ENCODE measurements around the gene SARNP.
"Not testable (repeated sequence)": the region's sequence is repeated elsewhere in the genome, so short reads cannot be mapped to it uniquely, and the experiment has no call there.

SARNP gene

GRCh38 chr12:55797068-55797467 is 20.5 kb downstream of the SARNP start:
- no peak for DNase-seq (ENCODE audit: low read depth in 1 of 2, low spot score in 1 of 2)

- DNase-seq (ENCODE audit: low read depth in 1 of 2, low spot score in 1 of 2), result no peak
Measured at GRCh38 chr12:55795950-55796349, 21.6 kb downstream of the SARNP start.

DNA sequence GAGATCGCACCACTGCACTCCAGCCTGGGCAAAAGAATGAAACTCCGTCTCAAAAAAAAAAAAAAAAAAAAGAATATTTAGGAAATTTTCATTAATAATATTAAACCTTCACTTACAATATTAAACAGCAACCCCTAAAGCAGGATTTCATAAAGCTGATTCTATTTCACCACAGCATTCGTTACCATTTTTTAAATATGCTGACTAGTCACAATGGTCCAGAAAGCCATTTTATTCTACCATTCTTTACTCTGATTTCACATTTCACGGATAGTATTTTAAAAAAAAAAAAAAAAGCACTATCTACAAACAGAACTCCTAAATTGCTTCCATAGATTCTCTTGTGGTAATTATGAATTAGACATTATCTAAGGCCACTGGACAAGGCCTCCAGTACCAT is 27.6 kb downstream of the SARNP start:
- DNase-seq (ENCODE audit: low read depth in 1 of 2, low spot score in 1 of 2), result no peak

- no peak for DNase-seq (ENCODE audit: low read depth in 1 of 2, low spot score in 1 of 2)
Measured at GRCh38 chr12:55789171-55789570, 28.4 kb downstream of the SARNP start.

GRCh38 chr12:55788546-55788945 is 29.0 kb downstream of the SARNP start:
- no peak for DNase-seq (ENCODE audit: low read depth in 1 of 2, low spot score in 1 of 2)

DNA sequence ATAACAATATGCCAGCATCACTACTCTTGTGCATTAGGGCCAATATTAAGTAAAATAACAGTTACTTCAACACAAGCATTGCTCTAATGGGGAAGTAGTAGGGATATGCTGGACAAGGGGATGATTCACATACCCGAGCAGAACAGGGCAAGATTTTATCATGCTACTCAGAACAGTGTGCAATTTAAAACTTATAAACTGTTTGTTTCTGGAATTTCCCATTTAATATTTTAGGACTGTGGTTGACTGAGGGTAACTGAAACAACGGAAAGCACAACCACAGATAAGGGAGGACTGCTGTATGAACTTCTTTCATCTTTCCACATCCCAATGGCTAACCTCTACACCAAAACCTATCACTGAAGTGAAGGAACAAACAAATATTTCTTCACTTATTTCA is 36.8 kb downstream of the SARNP start:
- no peak for DNase-seq (ENCODE audit: low read depth in 1 of 2, low spot score in 1 of 2)

DNA sequence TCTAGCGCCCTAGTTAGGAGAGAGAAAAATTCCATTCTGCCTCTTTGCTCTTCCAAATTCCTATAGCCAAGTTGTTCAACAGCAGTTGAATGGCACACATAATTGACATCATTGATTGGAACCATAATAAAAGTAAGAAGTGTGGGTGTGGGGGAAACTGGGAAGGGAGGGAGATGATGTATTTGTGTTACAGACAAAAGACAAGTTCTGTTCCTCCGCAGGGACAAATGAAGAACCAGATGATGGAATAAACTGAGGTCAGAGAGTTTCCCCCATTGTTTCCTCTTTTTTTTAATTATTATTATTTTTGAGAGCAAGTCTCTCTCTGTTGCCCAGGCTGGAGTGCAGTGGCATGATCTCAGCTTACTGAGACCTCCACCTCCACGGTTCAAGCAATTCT is 39.7 kb downstream of the SARNP start:
- DNase-seq (ENCODE audit: low read depth in 1 of 2, low spot score in 1 of 2), result no peak

DNA sequence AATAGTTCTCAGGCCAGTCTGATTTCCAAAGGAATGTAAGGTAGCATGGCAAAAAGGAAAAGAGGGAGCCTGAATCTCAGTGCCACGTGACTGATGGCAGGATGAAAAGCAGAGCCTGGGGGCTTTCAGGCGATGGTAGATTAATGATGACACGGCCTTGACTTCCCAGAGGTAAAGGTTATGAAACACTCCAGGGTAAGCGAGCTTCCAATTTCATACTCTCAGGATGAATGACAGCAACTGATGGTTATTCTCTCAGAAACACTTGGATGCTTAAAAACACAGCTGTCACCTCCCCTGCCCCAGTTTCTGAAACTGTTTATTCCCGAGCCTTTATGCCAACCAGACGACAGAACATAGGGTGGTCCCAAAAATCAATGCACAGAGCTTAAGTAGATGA is 45.8 kb downstream of the SARNP start:
- no peak for DNase-seq (ENCODE audit: low read depth in 1 of 2, low spot score in 1 of 2)

- no peak for DNase-seq (ENCODE audit: low read depth in 1 of 2, low spot score in 1 of 2)
Measured at GRCh38 chr12:55767156-55767555, 50.4 kb downstream of the SARNP start.

GRCh38 chr12:55765736-55766290 is 51.7 kb downstream of the SARNP start:
- DNase-seq (ENCODE audit: low read depth in 1 of 2, low spot score in 1 of 2), result no peak

DNA sequence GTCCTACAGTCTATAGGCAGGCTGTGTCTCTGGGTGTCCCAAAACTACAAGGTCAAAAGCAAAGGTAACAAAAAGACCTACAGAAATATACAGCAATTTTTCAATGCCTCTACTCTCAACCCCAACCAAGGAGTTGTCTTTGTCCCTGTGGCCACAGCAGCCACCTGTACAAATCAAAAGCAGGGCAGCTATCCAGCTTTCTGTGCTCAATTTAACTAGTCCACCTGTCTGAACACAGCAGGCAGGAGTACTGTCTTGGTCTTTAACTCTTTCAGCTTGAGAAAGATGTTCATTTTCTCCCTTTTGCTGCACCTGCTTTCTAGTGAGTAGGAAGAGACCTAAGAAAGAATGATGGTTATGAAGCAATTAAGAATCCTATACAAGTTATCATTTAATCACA is 54.9 kb downstream of the SARNP start:
- DNase-seq (ENCODE audit: low read depth in 1 of 2, low spot score in 1 of 2), result no peak

- DNase-seq (ENCODE audit: low read depth in 1 of 2, low spot score in 1 of 2), result no peak
Measured at GRCh38 chr12:55760663-55761062, 56.9 kb downstream of the SARNP start.

DNA sequence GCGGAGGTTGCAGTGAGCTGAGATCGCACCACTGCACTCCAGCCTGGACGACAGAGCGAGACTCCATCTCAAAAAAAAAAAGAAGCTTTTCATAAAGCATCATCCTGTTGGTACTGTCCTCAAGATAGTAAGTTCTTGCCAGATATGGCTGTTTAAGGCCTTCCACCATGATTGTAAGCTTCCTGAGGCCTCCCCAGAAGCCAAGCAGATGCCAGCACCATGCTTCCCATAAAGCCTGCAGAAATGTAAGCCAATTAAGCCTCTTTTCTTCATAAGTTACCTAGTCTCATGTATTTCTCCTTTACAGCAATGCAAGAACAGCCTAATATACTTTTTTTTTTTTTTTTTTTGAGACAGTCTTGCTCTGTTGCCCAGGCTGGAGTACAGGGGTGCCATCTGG is 58.9 kb downstream of the SARNP start:
- not testable (repeated sequence) for DNase-seq (ENCODE audit: low read depth in 1 of 2, low spot score in 1 of 2)

DNA sequence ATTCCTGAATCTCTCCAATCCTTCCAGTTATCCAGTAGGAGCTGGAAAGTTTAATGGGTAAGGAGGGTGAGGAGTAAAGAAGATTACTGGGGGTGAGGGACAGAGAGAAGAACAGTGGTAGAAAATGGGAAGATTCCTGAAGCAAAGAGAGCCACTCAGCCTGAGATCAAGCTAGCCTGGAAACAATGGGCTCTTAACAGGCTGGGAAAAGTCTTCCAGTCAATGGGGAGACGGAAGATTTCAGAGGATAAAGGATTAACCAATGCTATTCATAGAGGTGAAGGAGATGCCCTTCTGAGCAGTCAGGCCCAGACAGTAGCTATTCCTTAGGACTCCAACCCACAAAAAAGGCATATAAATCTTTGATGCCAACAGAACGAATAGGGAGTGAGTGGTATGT is 59.8 kb downstream of the SARNP start:
- no peak for DNase-seq (ENCODE audit: low read depth in 1 of 2, low spot score in 1 of 2)

- no peak for DNase-seq (ENCODE audit: low read depth in 1 of 2, low spot score in 1 of 2)
Measured at GRCh38 chr12:55755246-55755645, 62.3 kb downstream of the SARNP start.

- DNase-seq (ENCODE audit: low read depth in 1 of 2, low spot score in 1 of 2), result no peak
Measured at GRCh38 chr12:55748230-55748993, 69.1 kb downstream of the SARNP start.

GRCh38 chr12:55746913-55747231 is 70.7 kb downstream of the SARNP start:
- DNase-seq (ENCODE audit: low read depth in 1 of 2, low spot score in 1 of 2), result no peak

- DNase-seq (ENCODE audit: low read depth in 1 of 2, low spot score in 1 of 2), result no peak
Measured at GRCh38 chr12:55746174-55746912, 71.2 kb downstream of the SARNP start.

GRCh38 chr12:55745361-55746173 is 72.0 kb downstream of the SARNP start:
- no peak for DNase-seq (ENCODE audit: low read depth in 1 of 2, low spot score in 1 of 2)

- DNase-seq (ENCODE audit: low read depth in 1 of 2, low spot score in 1 of 2), result no peak
Measured at GRCh38 chr12:55744340-55745030, 73.0 kb downstream of the SARNP start.

Measured in activated T-helper 1 cell treated with anti-CD3 and anti-CD28 coated beads, Interleukin-2, amount 50 U/mL, for 16 hours (primary cell).